ENCODE results near the gene RFNG. TPM values are rescaled to one million over a fixed set of nuclear protein-coding genes. Genes with fewer than 3 reads are reported as not detected.

RFNG gene
- total RNA-seq, 1 experiment from 2014 or later, result 46.7 TPM

- ChIA-PET CTCF (interaction anchor here (0.8 to 1.5 kb wide), 3 partner anchors 16 to 44 kb away, joined by 3 to 13 read pairs (median 7); partner anchors contain the start of gene CENPX), POLR2A (ENCODE audit: unreplicated experiment) (no interaction called here)
- Histone ChIP-seq H3K9ac (ENCODE audit: low read length) (peak overlapping the region; percentile 15), H3F3A (ENCODE audit: low read length, unreplicated experiment) (no peaks in the 10 kb centered on the region), H3K36me3 (ENCODE audit: low read depth, low read length) (no peaks in the 10 kb centered on the region), H3K4me2 (ENCODE audit: low read length) (peak overlapping the region; percentile 15), H2AFZ (ENCODE audit: low read length) (peak overlapping the region; percentile 14; the same call in 1 of the 2 replicates), H3K9me2 (replicated peaks; ENCODE audit: low read length) (no peaks in the 10 kb centered on the region), H4K20me1 (ENCODE audit: low read length) (no peaks in the 10 kb centered on the region), H3K27me3 (ENCODE audit: low read length) (no peaks in the 10 kb centered on the region), H3K9me3 (ENCODE audit: low read length) (no peaks in the 10 kb centered on the region), H3K27ac (ENCODE audit: low read length) (peak overlapping the region; percentile 51), H3K79me2 (ENCODE audit: low read length) (no peaks in the 10 kb centered on the region), H3K4me3 (ENCODE audit: low read length) (no peak overlapping the region), H3K4me1 (ENCODE audit: insufficient read depth, low read length) (peaks cover 21% of the 10 kb centered on the region)
- BruUV-seq (replicated peaks), result no TSS peak
- TF ChIP-seq EZH2phosphoT487 (IDR thresholded peaks at IDR 0.05; ENCODE audit: borderline replicate concordance, low read length) (peak; percentile 95), EZH2 (IDR thresholded peaks at IDR 0.05; ENCODE audit: low read length, unreplicated experiment) (no peak), CTCF (conservative IDR thresholded peaks at IDR 0.05; ENCODE audit: low read depth, low read length) (no peak)
- peak; percentile 94 for ATAC-seq
- DNase-seq, result peak; percentile 96
- intact Hi-C loops (cut with micrococcal nuclease), result no loop called here
Observed at GRCh38 chr17:82003411-82004381, 47.9 kb downstream of the RFNG start.

- BruUV-seq (replicated peaks), result no TSS peak
- no peaks in the 10 kb centered on the region for H3K36me3 ChIP-seq (ENCODE audit: low read depth, low read length)
- no peaks in the 10 kb centered on the region for H3K79me2 ChIP-seq (ENCODE audit: low read length)
- no peaks in the 10 kb centered on the region for H4K20me1 ChIP-seq (ENCODE audit: low read length)
- intact Hi-C loops (cut with micrococcal nuclease), result no loop called here
- DNase-seq, result no peak
- ATAC-seq, result no peak
- H3K4me1 ChIP-seq (ENCODE audit: insufficient read depth, low read length), result peaks cover 21% of the 10 kb centered on the region
- no peak overlapping the region for H3K9ac ChIP-seq (ENCODE audit: low read length)
- ChIA-PET CTCF (interaction anchor here (0.7 kb wide), 1 partner anchor 204 kb away, joined by 9 read pairs; no protein-coding TSS in a partner anchor), POLR2A (ENCODE audit: unreplicated experiment) (no interaction called here)
- TF ChIP-seq EZH2 (IDR thresholded peaks at IDR 0.05; ENCODE audit: low read length, unreplicated experiment) (no peak), CTCF (conservative IDR thresholded peaks at IDR 0.05; ENCODE audit: low read depth, low read length) (no peak), EZH2phosphoT487 (IDR thresholded peaks at IDR 0.05; ENCODE audit: borderline replicate concordance, low read length) (no peak)
- H3K9me2 ChIP-seq (replicated peaks; ENCODE audit: low read length), result no peaks in the 10 kb centered on the region
- no peak overlapping the region for H3K27ac ChIP-seq (ENCODE audit: low read length)
- no peak overlapping the region for H3K4me3 ChIP-seq (ENCODE audit: low read length)
- H3K4me2 ChIP-seq (ENCODE audit: low read length), result no peak overlapping the region
- H2AFZ ChIP-seq (ENCODE audit: low read length), result no peak overlapping the region
- no peaks in the 10 kb centered on the region for H3F3A ChIP-seq (ENCODE audit: low read length, unreplicated experiment)
- no peaks in the 10 kb centered on the region for H3K9me3 ChIP-seq (ENCODE audit: low read length)
- no peaks in the 10 kb centered on the region for H3K27me3 ChIP-seq (ENCODE audit: low read length)
Observed at GRCh38 chr17:82001571-82002056, 50.0 kb downstream of the RFNG start.
